Measurements from ENCODE around the gene ATXN1. TPM values are rescaled to one million over a fixed set of nuclear protein-coding genes. Genes with fewer than 3 reads are reported as not detected.

ATXN1 gene
- total RNA-seq, 4 donors from 2014 or later: 24.9 to 48.0 (median 36.8) TPM

DNA sequence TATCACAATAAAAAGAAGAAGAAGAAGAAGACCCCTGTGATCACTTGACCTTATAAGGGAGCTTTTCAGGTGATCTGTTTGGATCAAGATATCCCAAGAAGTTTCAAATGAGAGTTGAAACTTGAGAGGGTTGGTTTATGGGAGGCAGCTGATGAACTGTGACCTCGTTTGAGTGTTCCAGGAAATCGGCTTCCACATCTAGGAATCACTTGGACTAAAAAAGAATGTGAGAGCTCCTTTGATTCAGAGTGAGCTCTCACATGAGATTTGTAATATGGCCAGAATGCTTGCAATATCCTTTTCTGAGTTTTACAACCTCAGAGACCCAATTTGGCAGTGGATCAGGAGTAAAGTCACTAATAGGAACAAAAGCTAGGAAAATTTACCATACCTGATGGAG is 228.1 kb downstream of the ATXN1 start:
- Histone ChIP-seq H3K27ac (no peak overlapping the region), H3K4me3 (no peak overlapping the region), H3K27me3 (no peaks in the 10 kb centered on the region), H3K36me3 (no peaks in the 10 kb centered on the region), H3K4me1 (peaks cover 0 to 9% (median 0%) of the 10 kb centered on the region in 4 donors), H3K9me3 (no peaks in the 10 kb centered on the region)
- no peak for DNase-seq (ENCODE audit: low spot score in 2 of 2)
- TF ChIP-seq POLR2A (IDR thresholded peaks at IDR 0.05): no peak
- TF ChIP-seq, protein P1, sequence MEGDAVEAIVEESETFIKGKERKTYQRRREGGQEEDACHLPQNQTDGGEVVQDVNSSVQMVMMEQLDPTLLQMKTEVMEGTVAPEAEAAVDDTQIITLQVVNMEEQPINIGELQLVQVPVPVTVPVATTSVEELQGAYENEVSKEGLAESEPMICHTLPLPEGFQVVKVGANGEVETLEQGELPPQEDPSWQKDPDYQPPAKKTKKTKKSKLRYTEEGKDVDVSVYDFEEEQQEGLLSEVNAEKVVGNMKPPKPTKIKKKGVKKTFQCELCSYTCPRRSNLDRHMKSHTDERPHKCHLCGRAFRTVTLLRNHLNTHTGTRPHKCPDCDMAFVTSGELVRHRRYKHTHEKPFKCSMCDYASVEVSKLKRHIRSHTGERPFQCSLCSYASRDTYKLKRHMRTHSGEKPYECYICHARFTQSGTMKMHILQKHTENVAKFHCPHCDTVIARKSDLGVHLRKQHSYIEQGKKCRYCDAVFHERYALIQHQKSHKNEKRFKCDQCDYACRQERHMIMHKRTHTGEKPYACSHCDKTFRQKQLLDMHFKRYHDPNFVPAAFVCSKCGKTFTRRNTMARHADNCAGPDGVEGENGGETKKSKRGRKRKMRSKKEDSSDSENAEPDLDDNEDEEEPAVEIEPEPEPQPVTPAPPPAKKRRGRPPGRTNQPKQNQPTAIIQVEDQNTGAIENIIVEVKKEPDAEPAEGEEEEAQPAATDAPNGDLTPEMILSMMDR (IDR thresholded peaks at IDR 0.05): no peak
- no peak for TF ChIP-seq EP300 (IDR thresholded peaks at IDR 0.05)
- WGBS, 2 donors: 20 to 21% methylated on average over 2 of the region's 2 CpGs

DNA sequence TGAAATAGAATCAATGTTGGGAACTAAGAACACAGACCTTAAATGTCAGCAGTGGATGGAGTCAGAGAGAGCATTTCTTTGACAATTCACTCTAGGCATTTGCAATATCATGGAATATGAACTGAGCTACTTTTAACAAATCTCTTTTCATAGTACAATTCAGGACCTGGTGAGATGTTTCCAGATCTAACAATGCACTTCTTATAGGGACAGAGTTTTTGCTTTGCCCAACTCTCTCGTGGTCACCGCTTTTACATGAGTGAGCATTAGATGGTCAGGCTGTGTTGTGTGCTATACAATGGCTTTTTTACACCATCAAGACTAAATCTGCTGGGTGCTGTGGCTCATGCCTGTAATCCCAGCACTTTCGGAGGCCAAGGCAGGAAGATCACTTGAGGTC is 233.6 kb downstream of the ATXN1 start:
- TF ChIP-seq EP300 (IDR thresholded peaks at IDR 0.05): no peak
- TF ChIP-seq POLR2A (IDR thresholded peaks at IDR 0.05): no peak
- TF ChIP-seq, protein P1 (IDR thresholded peaks at IDR 0.05): no peak
- no peaks in the 10 kb centered on the region for H3K9me3 ChIP-seq
- WGBS, 2 donors: 68 to 79% methylated on average over 3 of the region's 3 CpGs
- H3K27me3 ChIP-seq: no peaks in the 10 kb centered on the region
- H3K4me3 ChIP-seq: no peak overlapping the region
- H3K4me1 ChIP-seq: no peaks in the 10 kb centered on the region
- no peak overlapping the region for H3K27ac ChIP-seq
- no peaks in the 10 kb centered on the region for H3K36me3 ChIP-seq
- DNase-seq (ENCODE audit: low spot score in 2 of 2): no peak

GRCh38 chr6:16524380-16524707 is 236.9 kb downstream of the ATXN1 start:
- Histone ChIP-seq H3K4me3 (no peak overlapping the region), H3K4me1 (no peaks in the 10 kb centered on the region), H3K9me3 (no peaks in the 10 kb centered on the region), H3K27ac (no peak overlapping the region), H3K27me3 (no peaks in the 10 kb centered on the region), H3K36me3 (peaks cover 0 to 17% (median 0%) of the 10 kb centered on the region in 3 donors)
- WGBS, 2 donors: 67% methylated on average over 8 of the region's 8 CpGs
- TF ChIP-seq EP300 (IDR thresholded peaks at IDR 0.05) (no peak), POLR2A (IDR thresholded peaks at IDR 0.05) (no peak)
- TF ChIP-seq, protein P1 (IDR thresholded peaks at IDR 0.05): no peak
- no peak for DNase-seq (ENCODE audit: low spot score in 2 of 2)

DNA sequence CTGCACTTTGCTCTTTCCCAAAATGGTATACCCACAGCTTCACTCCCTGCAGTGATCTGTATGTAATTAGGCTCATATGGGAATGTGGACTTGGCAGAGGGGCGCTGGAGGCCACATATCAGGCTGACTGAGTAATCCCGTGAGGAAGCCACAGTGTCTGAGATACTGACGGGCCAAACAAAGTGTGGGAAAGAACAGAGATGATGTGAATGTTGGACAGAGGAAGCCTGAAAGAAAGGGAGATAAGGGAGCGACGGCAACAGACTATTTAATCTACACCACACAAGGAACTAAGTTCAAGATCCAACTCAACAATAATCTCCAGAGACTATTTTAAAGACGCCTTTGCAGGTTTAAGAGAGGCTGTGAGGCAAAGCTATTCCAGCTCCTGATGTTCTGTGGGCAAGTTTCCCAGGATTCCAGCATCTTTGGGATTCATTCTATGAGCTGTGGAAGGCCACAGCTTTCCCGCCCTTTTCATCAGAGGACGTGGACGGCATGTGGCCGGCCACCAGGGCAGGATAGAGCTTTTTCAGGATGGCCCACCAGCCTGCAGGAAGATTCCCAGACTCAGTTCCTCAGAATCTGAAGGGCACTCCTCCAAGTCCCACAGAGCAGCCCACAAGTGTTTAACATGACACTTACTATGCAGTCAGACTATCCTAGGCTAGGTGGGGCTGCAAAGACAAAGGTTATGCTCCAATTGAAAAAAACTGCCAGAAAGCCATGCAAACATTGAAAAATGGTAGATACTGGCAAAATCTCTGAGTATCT is 237.5 kb downstream of the ATXN1 start:
- Histone ChIP-seq H3K9me3 (no peaks in the 10 kb centered on the region), H3K4me3 (no peak overlapping the region), H3K36me3 (peaks cover 0 to 17% (median 0%) of the 10 kb centered on the region in 3 donors), H3K27me3 (no peaks in the 10 kb centered on the region), H3K27ac (no peak overlapping the region), H3K4me1 (no peaks in the 10 kb centered on the region)
- no peak for DNase-seq (ENCODE audit: low spot score in 2 of 2)
- TF ChIP-seq EP300 (IDR thresholded peaks at IDR 0.05) (no peak), POLR2A (IDR thresholded peaks at IDR 0.05) (no peak)
- TF ChIP-seq, protein P1 (IDR thresholded peaks at IDR 0.05): no peak
- 61 to 65% methylated on average over 10 of the region's 10 CpGs for WGBS, 2 donors

DNA sequence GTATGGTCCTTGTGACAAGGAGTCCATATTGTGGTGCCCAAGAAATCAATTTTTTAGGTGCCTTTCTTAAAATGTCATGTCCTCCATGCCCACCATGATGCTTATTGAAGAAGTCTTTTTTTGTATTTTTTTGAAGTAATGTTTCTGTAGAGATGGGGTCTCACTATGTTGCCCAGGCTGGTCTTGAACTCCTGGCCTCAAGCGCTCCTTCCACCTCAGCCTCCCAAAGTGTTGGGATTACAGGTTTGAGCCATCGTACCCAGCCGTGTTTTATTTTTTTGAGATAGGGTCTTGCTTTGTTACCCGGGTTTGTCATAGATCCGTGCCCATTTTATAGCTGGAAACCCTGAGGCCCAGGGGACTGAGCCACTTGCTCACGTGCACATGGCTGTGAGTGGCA is 238.3 kb downstream of the ATXN1 start:
- Histone ChIP-seq H3K36me3 (peaks cover 0 to 17% (median 0%) of the 10 kb centered on the region in 3 donors), H3K4me3 (no peak overlapping the region), H3K9me3 (no peaks in the 10 kb centered on the region), H3K27ac (no peak overlapping the region), H3K4me1 (peaks cover 0 to 4% (median 0%) of the 10 kb centered on the region in 4 donors), H3K27me3 (no peaks in the 10 kb centered on the region)
- TF ChIP-seq POLR2A (IDR thresholded peaks at IDR 0.05) (no peak), EP300 (IDR thresholded peaks at IDR 0.05) (no peak)
- TF ChIP-seq, protein P1 (IDR thresholded peaks at IDR 0.05): no peak
- DNase-seq (ENCODE audit: low spot score in 2 of 2): no peak
- 92 to 97% methylated on average over 6 of the region's 6 CpGs for WGBS, 2 donors
